LNCAP (cell line): Measurements from ENCODE around the gene BOLA3.

ENCODE experiments used
- TF ChIP-seq, protein P1 (sequence below): fragments of 450-650 bp; IDR thresholded peaks from 2 replicates; pipeline ENCODE4 v1.5.1; 2017; ENCODE audit warnings: mild to moderate bottlenecking

BOLA3 gene

DNA sequence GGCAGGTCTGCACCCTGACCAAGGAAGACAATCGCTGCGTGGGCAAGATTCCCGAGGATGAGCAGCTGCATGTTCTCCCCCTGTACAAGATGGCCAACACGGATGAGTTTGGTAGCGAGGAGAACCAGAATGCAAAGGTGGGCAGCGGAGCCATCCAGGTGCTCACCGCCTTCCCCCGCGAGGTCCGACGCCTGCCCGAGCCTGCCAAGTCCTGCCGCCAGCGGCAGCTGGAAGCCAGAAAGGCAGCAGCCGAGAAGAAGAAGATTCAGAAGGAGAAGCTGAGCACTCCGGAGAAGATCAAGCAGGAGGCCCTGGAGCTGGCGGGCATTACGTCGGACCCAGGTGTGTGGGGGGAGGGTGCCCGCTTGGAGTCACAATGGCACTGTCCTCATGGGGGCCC is 48.4 kb downstream of the BOLA3 start:
- TF ChIP-seq, protein P1, sequence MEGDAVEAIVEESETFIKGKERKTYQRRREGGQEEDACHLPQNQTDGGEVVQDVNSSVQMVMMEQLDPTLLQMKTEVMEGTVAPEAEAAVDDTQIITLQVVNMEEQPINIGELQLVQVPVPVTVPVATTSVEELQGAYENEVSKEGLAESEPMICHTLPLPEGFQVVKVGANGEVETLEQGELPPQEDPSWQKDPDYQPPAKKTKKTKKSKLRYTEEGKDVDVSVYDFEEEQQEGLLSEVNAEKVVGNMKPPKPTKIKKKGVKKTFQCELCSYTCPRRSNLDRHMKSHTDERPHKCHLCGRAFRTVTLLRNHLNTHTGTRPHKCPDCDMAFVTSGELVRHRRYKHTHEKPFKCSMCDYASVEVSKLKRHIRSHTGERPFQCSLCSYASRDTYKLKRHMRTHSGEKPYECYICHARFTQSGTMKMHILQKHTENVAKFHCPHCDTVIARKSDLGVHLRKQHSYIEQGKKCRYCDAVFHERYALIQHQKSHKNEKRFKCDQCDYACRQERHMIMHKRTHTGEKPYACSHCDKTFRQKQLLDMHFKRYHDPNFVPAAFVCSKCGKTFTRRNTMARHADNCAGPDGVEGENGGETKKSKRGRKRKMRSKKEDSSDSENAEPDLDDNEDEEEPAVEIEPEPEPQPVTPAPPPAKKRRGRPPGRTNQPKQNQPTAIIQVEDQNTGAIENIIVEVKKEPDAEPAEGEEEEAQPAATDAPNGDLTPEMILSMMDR = no peak

DNA sequence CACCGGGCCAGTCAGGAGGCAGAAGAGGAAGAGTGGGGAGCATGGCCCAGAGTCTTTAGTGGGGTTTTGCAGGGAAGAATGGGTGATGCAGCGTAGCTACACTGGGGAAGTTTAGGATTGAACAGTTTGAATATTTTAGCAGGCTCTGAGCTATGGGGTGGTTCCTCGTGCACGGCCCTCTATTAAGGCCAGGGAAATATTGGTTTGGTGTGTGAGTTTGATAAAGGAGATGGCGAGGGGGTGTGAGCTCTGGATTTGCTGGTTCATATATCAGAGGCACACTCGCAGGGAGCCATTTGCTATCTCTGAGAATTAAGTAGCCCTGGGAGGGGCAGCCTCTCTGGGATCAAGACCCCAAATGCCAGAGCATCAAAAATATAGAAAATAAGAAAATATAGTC is 50.1 kb downstream of the BOLA3 start:
- TF ChIP-seq, protein P1 = no peak

DNA sequence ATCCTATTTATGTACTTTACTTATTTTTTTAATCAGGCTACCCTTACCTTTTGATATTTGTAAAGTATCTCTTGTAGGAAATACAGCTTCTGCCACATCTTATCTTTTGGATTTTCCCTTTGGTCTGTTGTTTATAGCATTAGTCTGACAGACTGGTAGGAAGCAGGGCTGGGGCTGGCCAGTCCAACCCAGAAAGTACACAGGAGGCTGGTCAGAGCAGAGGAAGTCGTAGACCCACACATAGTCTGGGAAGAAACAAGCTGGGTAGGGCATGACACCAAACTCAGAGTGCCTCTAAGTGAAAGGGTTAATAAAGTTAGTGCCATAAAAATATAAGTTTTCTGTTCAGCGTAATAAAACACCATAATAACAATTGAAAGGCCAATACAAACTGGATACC is 51.7 kb downstream of the BOLA3 start:
- TF ChIP-seq, protein P1 = no peak

DNA sequence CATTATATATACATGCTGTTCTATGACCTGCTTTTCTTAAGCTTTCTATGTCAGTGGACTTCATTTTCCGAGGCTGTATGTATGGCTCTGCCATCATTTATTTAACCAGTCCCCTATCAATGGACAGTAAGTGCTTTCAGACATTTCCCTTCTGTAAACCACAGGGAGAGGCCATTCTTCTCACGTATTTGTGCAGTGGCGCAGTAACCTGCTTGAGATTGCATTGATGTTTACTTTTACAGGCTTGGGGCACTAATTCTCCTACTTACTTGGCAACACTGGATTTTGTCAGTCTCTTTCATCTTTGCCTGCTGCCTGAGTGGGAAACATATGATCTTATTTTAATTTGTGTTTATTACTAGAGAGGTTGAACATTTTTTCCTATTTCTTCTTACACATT is 52.1 kb downstream of the BOLA3 start:
- TF ChIP-seq, protein P1 = no peak

DNA sequence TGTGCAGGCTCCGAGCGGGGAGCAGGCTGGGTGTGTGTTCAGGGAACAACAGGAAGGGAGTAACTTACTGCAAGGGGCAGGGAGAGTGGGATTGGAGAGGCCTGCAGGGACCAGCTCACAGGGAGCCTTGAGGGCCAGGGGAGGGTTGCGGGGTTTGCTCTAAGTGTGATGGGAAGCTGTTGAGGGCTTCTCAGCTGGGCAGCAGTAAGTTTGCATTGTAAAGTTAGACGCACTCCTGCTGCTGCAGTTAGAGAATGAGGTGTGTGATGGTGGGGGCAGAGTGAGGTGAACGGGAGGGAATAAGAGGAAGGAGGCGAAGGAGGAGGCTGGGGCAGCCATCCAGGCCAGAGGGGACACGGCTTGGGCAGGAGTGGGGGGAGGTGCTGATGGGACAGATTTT is 53.4 kb downstream of the BOLA3 start:
- TF ChIP-seq, protein P1 = no peak

DNA sequence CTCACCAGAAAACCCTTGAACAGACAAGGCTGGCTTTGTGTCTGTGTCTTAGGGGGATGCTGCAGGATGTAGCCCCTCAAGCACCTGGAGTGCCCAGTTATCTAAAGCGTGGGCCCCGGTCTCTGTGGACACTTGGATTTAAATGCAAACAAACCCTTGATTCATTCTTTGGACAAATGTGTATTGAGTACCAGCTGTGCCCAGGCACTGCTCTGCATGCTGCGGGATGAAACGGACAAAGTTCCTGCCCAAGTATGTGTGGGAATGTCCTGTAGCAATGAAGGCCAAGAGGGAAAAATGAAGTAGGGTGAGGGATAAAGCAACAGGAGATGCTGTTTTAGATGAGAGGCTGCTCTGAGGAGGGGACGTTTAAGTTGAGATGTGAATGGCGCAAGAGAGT is 53.9 kb downstream of the BOLA3 start:
- TF ChIP-seq, protein P1 = no peak

DNA sequence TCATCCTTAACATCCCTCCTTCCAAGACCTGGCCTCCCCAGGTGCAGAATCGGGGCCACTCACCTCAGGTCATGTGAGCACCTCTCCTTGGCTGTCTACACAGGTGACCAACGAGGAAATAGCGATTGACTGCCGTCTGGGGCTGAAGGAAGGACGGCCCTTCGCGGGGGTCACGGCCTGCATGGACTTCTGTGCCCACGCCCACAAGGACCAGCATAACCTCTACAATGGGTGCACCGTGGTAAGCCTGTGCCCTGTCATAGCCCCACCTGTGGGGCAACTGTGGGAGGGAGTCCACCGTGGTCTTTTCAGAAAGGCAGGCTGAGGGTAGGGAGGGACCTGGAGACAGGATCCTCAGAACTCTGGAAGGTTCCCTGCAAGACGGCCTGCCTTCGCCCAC is 54.3 kb downstream of the BOLA3 start:
- TF ChIP-seq, protein P1 = no peak

DNA sequence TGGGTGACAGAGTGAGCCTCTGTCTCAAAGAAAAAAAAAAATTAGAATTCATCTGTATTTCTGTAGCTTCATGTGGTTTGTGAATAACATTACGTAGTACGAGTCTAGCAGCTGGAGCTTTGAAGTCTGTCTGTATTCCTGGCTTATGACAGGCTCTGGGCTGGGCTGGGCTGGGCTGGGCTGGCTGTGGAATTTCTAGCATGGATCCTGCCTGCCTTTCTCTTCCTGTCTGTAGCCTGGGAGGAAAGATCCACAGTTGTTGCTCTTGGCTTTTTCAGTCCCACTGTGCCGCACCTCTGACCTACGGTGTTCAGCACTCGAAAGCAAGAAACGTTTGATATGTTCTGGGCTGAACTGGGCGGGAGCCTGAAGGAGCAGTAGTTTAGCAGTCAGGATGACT is 55.4 kb downstream of the BOLA3 start:
- TF ChIP-seq, protein P1 = no peak
